IMR-90 (cell line): ENCODE results near the gene CMTM8. TPM values are rescaled to one million over a fixed set of nuclear protein-coding genes. Genes with fewer than 3 reads are reported as not detected.

Experiments
- ATAC-seq: fragments of 200-7000 bp; cut with Tn5 transposase; 2 replicates; pipeline ENCODE4 v1.9.1; 2020; ENCODE audit warnings: low read depth, mild to moderate bottlenecking, moderate library complexity
- BruUV-seq: library from RNA; stranded (reverse); fragments of 400-500 nt; replicated peaks from 2 replicates; lab custom pipeline; 2021; lab: Mats Ljungman, UMichigan
- CTCF ChIA-PET: fragments of 300-600 bp; formaldehyde crosslinking; extraction: SDS; loops from one replicate; lab custom pipeline; 2021; ENCODE audit warnings: antibody characterized with exemption; lab: Yijun Ruan, JAX
- POLR2A ChIA-PET: fragments of 300-600 bp; sonication (Branson Sonifier 250); formaldehyde crosslinking; loops from one replicate; lab custom pipeline; 2022; ENCODE audit warnings: antibody characterized with exemption; ENCODE audit not compliant: unreplicated experiment; lab: Charles Lee
- DNase-seq: peaks from one replicate; pipeline ENCODE4 v3.0.0; 2013
- H2AFZ ChIP-seq: replicated peaks from 2 replicates; pipeline ENCODE3; 2013; ENCODE audit warnings: low read length, mild to moderate bottlenecking; ENCODE audit not compliant: poor library complexity
- H2AK5ac ChIP-seq: 2 replicates; pipeline ENCODE4 v1.6.1; 2013; ENCODE audit warnings: low read depth, low read length, inconsistent platforms
- H2AK9ac ChIP-seq: replicated peaks from 2 replicates; pipeline ENCODE3; 2013; ENCODE audit warnings: mild to moderate bottlenecking, low read depth, low read length, moderate library complexity; ENCODE audit not compliant: poor library complexity
- H2BK120ac ChIP-seq: 2 replicates; pipeline ENCODE4 v1.6.1; 2013; ENCODE audit warnings: low read depth, low read length, inconsistent platforms
- H2BK15ac ChIP-seq: 3 replicates; pipeline ENCODE4 v1.6.1; 2013; ENCODE audit warnings: low read depth, low read length, inconsistent platforms
- H2BK20ac ChIP-seq: 2 replicates; pipeline ENCODE4 v1.6.1; 2013; ENCODE audit warnings: low read depth, mild to moderate bottlenecking, inconsistent platforms, low read length, moderate library complexity
- H2BK5ac ChIP-seq: 2 replicates; pipeline ENCODE4 v1.6.1; 2013; ENCODE audit warnings: mild to moderate bottlenecking, low read depth, low read length, inconsistent platforms; ENCODE audit not compliant: poor library complexity, severe bottlenecking
- H3K14ac ChIP-seq: replicated peaks from 2 replicates; pipeline ENCODE4 v1.6.1; 2013; ENCODE audit warnings: low read depth, low read length, inconsistent platforms
- H3K18ac ChIP-seq: 2 replicates; pipeline ENCODE4 v1.6.1; 2013; ENCODE audit warnings: low read depth, low read length, control low read depth
- H3K23ac ChIP-seq: 2 replicates; pipeline ENCODE4 v1.6.1; 2013; ENCODE audit warnings: low read depth, low read length, inconsistent platforms
- H3K27ac ChIP-seq: 2 replicates; pipeline ENCODE4 v1.5.1; 2013; ENCODE audit warnings: mild to moderate bottlenecking, control low read depth, low read length; ENCODE audit not compliant: insufficient read depth
- H3K27me3 ChIP-seq: 2 replicates; pipeline ENCODE4 v1.6.1; 2013; ENCODE audit warnings: low read length; ENCODE audit not compliant: control insufficient read depth, insufficient read depth
- H3K36me3 ChIP-seq: 2 replicates; pipeline ENCODE4 v1.6.1; 2013; ENCODE audit warnings: low read length, mixed read lengths; ENCODE audit not compliant: control insufficient read depth, insufficient read depth
- H3K4ac ChIP-seq: 2 replicates; pipeline ENCODE4 v1.6.1; 2013; ENCODE audit warnings: low read depth, low read length, inconsistent platforms
- H3K4me1 ChIP-seq: 2 replicates; pipeline ENCODE4 v1.6.1; 2013; ENCODE audit warnings: low read length, mixed read lengths; ENCODE audit not compliant: control insufficient read depth, insufficient read depth
- H3K4me2 ChIP-seq: 2 replicates; pipeline ENCODE4 v1.6.1; 2013; ENCODE audit warnings: low read depth, mild to moderate bottlenecking, control low read depth, low read length, moderate library complexity
- H3K4me3 ChIP-seq: 2 replicates; pipeline ENCODE4 v1.5.1; 2013; ENCODE audit warnings: low read depth, mild to moderate bottlenecking, control low read depth, low read length, moderate library complexity; ENCODE audit not compliant: insufficient read depth
- H3K56ac ChIP-seq: 2 replicates; pipeline ENCODE4 v1.6.1; 2013; ENCODE audit warnings: low read length, inconsistent platforms; ENCODE audit not compliant: insufficient read depth; ENCODE audit errors: extremely low read depth
- H3K79me1 ChIP-seq, 2 experiments: 2 replicates each; pipeline ENCODE4 v1.6.1; 2013; ENCODE audit warnings: low read length in 2 of 2, inconsistent platforms in 1 of 2, low read depth in 1 of 2
- H3K9ac ChIP-seq: 2 replicates; pipeline ENCODE4 v1.6.1; 2013; ENCODE audit warnings: low read depth, low read length, control low read depth
- H3K9me1 ChIP-seq: 2 replicates; pipeline ENCODE4 v1.6.1; 2013; ENCODE audit warnings: low read length, inconsistent platforms; ENCODE audit not compliant: insufficient read depth
- H3K9me3 ChIP-seq: 2 replicates; pipeline ENCODE4 v1.6.1; 2013; ENCODE audit warnings: low read length; ENCODE audit not compliant: control insufficient read depth, insufficient read depth
- H4K20me1 ChIP-seq: 2 replicates; pipeline ENCODE4 v1.6.1; 2013; ENCODE audit warnings: low read length, inconsistent platforms; ENCODE audit not compliant: insufficient read depth
- H4K5ac ChIP-seq: 2 replicates; pipeline ENCODE4 v1.6.1; 2013; ENCODE audit warnings: mild to moderate bottlenecking, low read depth, low read length, control low read depth
- H4K8ac ChIP-seq, 2 experiments: 2 replicates each; pipeline ENCODE4 v1.6.1; 2013; ENCODE audit warnings: low read depth in 2 of 2, low read length in 2 of 2, control low read depth in 1 of 2, inconsistent platforms in 1 of 2
- H4K91ac ChIP-seq: 2 replicates; pipeline ENCODE4 v1.6.1; 2013; ENCODE audit warnings: low read depth, low read length, inconsistent platforms; ENCODE audit not compliant: insufficient read depth
- BHLHE40 ChIP-seq: fragments of 150-350 bp; IDR thresholded peaks from 2 replicates; pipeline ENCODE4 v1.6.1; 2016; ENCODE audit warnings: mild to moderate bottlenecking, low read depth, low read length
- CEBPB ChIP-seq: IDR thresholded peaks from 2 replicates; pipeline ENCODE4 v1.6.1; 2012; ENCODE audit warnings: low read depth, low read length, improper control_type of control experiment
- CHD1 ChIP-seq: IDR thresholded peaks from 2 replicates; pipeline ENCODE4 v1.6.1; 2012; ENCODE audit warnings: low read depth, low read length, improper control_type of control experiment
- CTCF ChIP-seq: conservative IDR thresholded peaks from 2 replicates; pipeline ENCODE4 v1.5.1; 2012; ENCODE audit warnings: mild to moderate bottlenecking, low read depth, low read length, improper control_type of control experiment
- ELK1 ChIP-seq: fragments of 150-350 bp; IDR thresholded peaks from 2 replicates; pipeline ENCODE4 v1.6.1; 2016; ENCODE audit warnings: low read depth, mild to moderate bottlenecking, low read length, moderate library complexity, borderline replicate concordance
- FOS ChIP-seq: fragments of 150-350 bp; IDR thresholded peaks from 2 replicates; pipeline ENCODE4 v1.6.1; 2016; ENCODE audit warnings: low read depth, low read length
- MAFK ChIP-seq: IDR thresholded peaks from 2 replicates; pipeline ENCODE4 v1.6.1; 2012; ENCODE audit warnings: low read depth, low read length, improper control_type of control experiment
- MAZ ChIP-seq: IDR thresholded peaks from 2 replicates; pipeline ENCODE4 v1.6.1; 2012; ENCODE audit warnings: low read depth, mild to moderate bottlenecking, low read length, improper control_type of control experiment, moderate library complexity, borderline replicate concordance
- MXI1 ChIP-seq: IDR thresholded peaks from 2 replicates; pipeline ENCODE4 v1.6.1; 2012; ENCODE audit warnings: low read depth, mild to moderate bottlenecking, low read length, moderate library complexity, borderline replicate concordance
- NFE2L2 ChIP-seq: fragments of 150-350 bp; IDR thresholded peaks from 2 replicates; pipeline ENCODE4 v1.6.1; 2016; ENCODE audit warnings: low read depth, mild to moderate bottlenecking, low read length
- POLR2A ChIP-seq: IDR thresholded peaks from 2 replicates; pipeline ENCODE4 v1.6.1; 2012; ENCODE audit warnings: mild to moderate bottlenecking, low read depth, low read length
- RAD21 ChIP-seq: IDR thresholded peaks from 2 replicates; pipeline ENCODE4 v1.6.1; 2012; ENCODE audit warnings: low read length, improper control_type of control experiment
- RCOR1 ChIP-seq: IDR thresholded peaks from 2 replicates; pipeline ENCODE4 v1.6.1; 2012; ENCODE audit warnings: mild to moderate bottlenecking, low read length, improper control_type of control experiment; ENCODE audit not compliant: insufficient replicate concordance
- RFX5 ChIP-seq: IDR thresholded peaks from 2 replicates; pipeline ENCODE4 v1.8.0; 2012; ENCODE audit warnings: low read depth, mild to moderate bottlenecking, low read length, moderate library complexity
- SMC3 ChIP-seq: fragments of 150-350 bp; IDR thresholded peaks from 2 replicates; pipeline ENCODE4 v1.6.1; 2016; ENCODE audit warnings: low read depth, mild to moderate bottlenecking, antibody characterized with exemption, low read length, moderate library complexity
- USF2 ChIP-seq: fragments of 150-350 bp; IDR thresholded peaks from 2 replicates; pipeline ENCODE4 v1.6.1; 2017; ENCODE audit warnings: mild to moderate bottlenecking, antibody characterized with exemption, low read length, low read depth
- WGBS, 2 experiments: methylation state at CpG; one replicate each; pipeline versions ENCODE4 v1.1.5 to v1.1.7; 2013; ENCODE audit warnings: missing lambda C conversion rate in 2 of 2; ENCODE audit not compliant: insufficient read length in 1 of 2; ENCODE audit errors: extremely low coverage in 2 of 2; 5-methylcytosine and 5-hydroxymethylcytosine counted together
- dilution Hi-C: fragments of 300-500 bp; cut with HindIII; formaldehyde crosslinking; loops from one replicate; pipeline ENCODE4 v1.14.3; 2018; ENCODE audit warnings: low sequenced_read_pairs; ENCODE audit not compliant: unreplicated experiment
- in situ Hi-C: fragments of 300-500 bp; cut with MboI; formaldehyde crosslinking; loops from 3 replicates; pipeline ENCODE4 v1.14.3; 2019; ENCODE audit warnings: low sequenced_read_pairs, inconsistent platforms, mixed read lengths
- intact Hi-C: fragments of 100-400 bp; cut with micrococcal nuclease; formaldehyde crosslinking; loops from 2 replicates; pipeline ENCODE4 v1.10.0; 2022
- polyA plus RNA-seq, 3 experiments: library from polyadenylated mRNA; depleted of rRNA; stranded (reverse); fragments of >200 nt; gene quantifications; 2 replicates each; pipeline ENCODE4 v1.2.3, GENCODE V29; 2012; ENCODE audit warnings: low replicate concordance in 1 of 3
- total RNA-seq: library from RNA; depleted of rRNA; stranded (reverse); fragments of >200 nt; gene quantifications from 2 replicates; pipeline ENCODE4 v1.2.3, GENCODE V29; 2012

The CMTM8 gene
- total and polyA plus RNA-seq, 2 of the 4 experiments (the other 2 are of a cell fraction): 0.15 TPM; not detected in 1

GRCh38 chr3:32216172-32216783 lies 22.2 kb upstream of the CMTM8 start:
- Histone ChIP-seq H2AFZ (no peak overlapping the region), H2BK5ac (no peak overlapping the region), H3K14ac (no peak overlapping the region), H3K4me2 (no peak overlapping the region), H2AK5ac (no peak overlapping the region), H2BK20ac (no peak overlapping the region), H2BK120ac (no peak overlapping the region), H2BK15ac (no peak overlapping the region), H3K18ac (no peak overlapping the region), H3K4me1 (no peaks in the 10 kb centered on the region), H3K56ac (no peak overlapping the region), H4K20me1 (no peaks in the 10 kb centered on the region), H3K4ac (no peak overlapping the region), H3K9me3 (peaks cover 3% of the 10 kb centered on the region; the same call in 1 of the 2 replicates), H3K36me3 (no peaks in the 10 kb centered on the region), H3K9ac (no peak overlapping the region), H4K5ac (no peak overlapping the region), H3K23ac (no peak overlapping the region), H3K79me1 (no peaks in the 10 kb centered on the region), H4K8ac (no peak overlapping the region), H3K9me1 (no peaks in the 10 kb centered on the region), H2AK9ac (no peak overlapping the region), H3K27ac (no peak overlapping the region), H4K91ac (no peak overlapping the region), H3K27me3 (no peaks in the 10 kb centered on the region; the same call in none of the 2 replicates), H3K4me3 (no peak overlapping the region)
- CTCF ChIA-PET: interaction anchor here (1.0 kb wide), 1 partner anchor 15 kb away, joined by 3 read pairs; no protein-coding TSS in a partner anchor
- ATAC-seq (no peak), DNase-seq (no peak)
- intact Hi-C loops (no loop called here), in situ Hi-C loops (no loop called here), dilution Hi-C loops (no loop called here)
- no TSS peak for BruUV-seq
- TF ChIP-seq SMC3 (no peak), POLR2A (no peak), RAD21 (no peak), CHD1 (no peak), NFE2L2 (no peak), BHLHE40 (no peak), RCOR1 (no peak), CEBPB (no peak), MAZ (no peak), MAFK (no peak), FOS (no peak), USF2 (no peak), RFX5 (no peak), CTCF (no peak), ELK1 (no peak), MXI1 (no peak)
- POLR2A ChIA-PET: no interaction called here
- WGBS, 2 experiments: no CpG with 5 or more reads among the region's 10 CpGs
